NK-92 treated with Interleukin-12 subunit alpha and Interleukin-12 subunit beta, amount 100 ng/mL, for 24 hours (cell line): ENCODE results near the gene ZNF326.

Experiments used
- DNase-seq: peaks from one replicate; lab custom pipeline; 2025; lab: John Stamatoyannopoulos, UW

The ZNF326 gene, protein sequence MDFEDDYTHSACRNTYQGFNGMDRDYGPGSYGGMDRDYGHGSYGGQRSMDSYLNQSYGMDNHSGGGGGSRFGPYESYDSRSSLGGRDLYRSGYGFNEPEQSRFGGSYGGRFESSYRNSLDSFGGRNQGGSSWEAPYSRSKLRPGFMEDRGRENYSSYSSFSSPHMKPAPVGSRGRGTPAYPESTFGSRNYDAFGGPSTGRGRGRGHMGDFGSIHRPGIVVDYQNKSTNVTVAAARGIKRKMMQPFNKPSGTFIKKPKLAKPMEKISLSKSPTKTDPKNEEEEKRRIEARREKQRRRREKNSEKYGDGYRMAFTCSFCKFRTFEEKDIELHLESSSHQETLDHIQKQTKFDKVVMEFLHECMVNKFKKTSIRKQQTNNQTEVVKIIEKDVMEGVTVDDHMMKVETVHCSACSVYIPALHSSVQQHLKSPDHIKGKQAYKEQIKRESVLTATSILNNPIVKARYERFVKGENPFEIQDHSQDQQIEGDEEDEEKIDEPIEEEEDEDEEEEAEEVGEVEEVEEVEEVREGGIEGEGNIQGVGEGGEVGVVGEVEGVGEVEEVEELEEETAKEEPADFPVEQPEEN

DNA sequence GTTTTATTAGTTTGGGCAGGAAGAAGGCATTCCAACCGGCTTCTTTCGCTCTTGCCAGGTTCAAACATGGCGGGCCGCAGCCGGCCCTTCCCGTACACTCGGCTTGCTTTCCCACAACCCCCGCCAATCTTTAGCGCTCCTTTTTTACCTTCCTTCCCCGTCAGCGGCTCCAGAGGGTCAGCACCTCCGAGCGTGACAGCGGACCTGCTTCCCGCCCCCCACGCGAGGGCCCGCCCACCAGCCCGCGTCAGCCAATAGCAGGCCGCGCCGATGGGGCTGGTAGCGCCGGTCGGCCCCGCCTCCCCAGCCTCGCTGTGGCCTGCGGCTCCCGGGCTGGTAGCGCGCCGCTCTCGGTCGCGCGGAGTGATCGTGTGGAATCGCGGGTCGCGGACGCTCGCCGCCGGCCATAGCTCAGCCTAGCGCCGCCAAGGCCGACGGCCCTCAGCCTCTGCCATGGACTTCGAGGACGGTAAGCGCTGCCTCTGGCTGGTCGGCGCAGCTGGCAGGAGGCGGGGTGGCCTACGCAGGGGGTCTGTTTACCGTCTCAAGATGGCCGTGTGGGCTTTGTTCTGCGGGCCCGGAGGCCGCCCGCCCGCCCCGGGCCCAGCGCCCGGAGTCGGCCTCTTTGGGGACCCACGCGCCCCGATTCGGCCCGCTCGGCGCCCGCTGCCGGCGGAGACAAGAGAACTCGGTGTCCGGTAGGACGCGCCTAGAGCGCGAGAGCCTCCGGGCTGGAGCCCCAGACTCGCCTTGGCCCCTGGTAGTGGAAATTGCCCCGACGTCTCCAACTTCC, at the start of gene ZNF326:
TSS of gene ZNF326 (plus strand) at position 306 of the 793 bp plus-strand sequence. CDS start at position 454, 148 bp downstream.
- DNase-seq: peak; percentile 94

DNA sequence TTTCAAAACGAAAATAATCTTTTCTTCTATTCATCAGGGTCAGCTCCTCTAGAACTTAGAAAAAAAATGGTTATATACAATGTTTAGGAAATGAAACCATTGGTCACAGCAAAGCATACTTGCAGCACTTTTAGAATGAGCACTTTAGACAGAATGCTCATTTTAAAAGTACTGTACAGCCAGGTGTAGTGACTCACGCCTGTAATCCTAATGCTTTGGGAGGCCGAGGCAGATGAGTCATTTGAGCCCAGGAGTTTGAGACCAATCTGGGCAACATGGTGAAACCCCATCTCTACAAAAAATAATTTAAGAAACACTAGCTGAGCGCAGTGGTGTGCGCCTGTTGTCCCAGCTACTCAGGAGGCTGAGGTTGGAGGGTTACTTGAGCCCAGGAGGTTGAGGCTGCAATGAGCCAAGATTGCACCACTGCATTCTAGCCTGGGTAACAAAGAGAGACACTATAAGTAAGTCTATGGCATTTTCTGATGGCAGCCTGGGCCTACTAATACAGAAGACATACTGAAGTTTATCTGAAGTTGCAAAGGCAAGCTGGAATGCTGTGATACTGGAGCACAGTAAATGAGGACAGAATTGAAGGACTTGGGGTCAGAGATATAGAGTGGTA, 48.9 kb upstream of the ZNF326 start:
- no peak for DNase-seq

DNA sequence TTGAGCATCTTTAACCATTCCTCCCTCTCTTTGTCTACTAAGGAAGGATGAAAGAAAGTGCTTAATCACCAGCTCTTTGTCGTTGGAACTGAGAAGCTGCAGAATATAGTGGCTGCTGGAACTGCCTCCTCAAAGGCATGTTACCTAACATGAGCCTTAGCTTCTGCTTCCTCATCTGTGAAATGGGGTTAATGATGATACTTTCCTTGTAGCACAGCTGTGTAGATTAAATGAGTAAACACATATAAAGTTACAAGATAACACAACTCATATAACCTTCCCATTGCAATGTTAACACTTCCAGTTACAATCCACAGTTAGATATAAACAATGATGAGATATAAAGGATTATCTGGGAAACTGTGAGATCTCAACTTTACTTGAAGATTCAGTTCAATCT, 48.4 kb upstream of the ZNF326 start:
- DNase-seq: no peak

- DNase-seq: no peak
These were observed 46.1 kb upstream of the ZNF326 start for GRCh38 chr1:89948722-89949345.

DNA sequence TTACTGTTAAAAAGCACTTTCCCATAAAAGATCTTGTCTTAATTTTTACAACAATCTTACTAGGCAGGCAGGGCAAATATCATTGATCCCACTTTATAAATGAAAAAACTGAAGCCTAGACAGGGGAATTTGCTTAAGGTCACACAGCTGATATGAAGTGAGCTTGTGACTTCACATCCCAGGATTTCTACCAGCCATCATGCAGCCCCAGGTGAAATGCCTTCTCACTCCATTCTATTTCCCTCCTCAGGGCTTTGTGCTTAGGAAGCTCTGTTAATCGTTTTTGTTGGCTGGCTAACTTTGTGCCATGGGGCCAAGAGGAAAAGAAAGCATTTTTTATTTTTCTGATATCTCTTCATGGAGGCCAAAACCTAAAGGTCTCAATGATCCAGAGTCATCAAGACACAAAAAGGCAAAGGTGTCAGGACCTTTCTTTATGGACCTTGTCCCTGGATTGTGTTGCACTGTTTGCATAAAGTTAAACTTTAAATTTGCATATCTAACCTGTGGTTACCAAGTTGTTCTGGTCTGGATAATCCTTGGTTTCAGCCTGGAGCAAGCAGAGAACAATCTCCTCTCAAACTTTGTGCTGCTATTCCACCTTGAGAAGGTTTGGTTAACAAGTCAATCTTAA, 44.8 kb upstream of the ZNF326 start:
- DNase-seq: no peak

DNA sequence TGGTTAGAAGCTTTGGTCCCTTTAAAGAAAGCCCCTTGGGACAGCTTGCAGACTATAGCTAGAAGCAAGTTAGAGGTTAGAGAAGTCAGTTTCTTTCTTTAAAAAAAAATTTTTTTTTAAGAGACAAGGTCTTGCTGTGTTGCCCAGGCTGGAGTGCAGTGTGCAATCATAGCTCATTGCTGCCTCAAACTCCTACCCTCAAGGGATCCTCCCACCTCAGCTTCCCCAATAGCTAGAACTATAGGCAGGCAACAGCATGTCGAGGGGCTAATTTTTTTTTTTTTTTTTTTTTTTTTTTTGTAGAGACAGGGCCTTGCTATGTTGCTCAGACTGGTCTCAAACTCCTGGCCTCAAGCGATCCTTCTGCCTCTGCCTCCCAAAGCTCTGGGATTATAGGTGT, 44.2 kb upstream of the ZNF326 start:
- DNase-seq: no peak

- no peak for DNase-seq
These were observed 42.9 kb upstream of the ZNF326 start for GRCh38 chr1:89951766-89952604.

GRCh38 chr1:89952605-89953130, 42.2 kb upstream of the ZNF326 start:
- no peak for DNase-seq

DNA sequence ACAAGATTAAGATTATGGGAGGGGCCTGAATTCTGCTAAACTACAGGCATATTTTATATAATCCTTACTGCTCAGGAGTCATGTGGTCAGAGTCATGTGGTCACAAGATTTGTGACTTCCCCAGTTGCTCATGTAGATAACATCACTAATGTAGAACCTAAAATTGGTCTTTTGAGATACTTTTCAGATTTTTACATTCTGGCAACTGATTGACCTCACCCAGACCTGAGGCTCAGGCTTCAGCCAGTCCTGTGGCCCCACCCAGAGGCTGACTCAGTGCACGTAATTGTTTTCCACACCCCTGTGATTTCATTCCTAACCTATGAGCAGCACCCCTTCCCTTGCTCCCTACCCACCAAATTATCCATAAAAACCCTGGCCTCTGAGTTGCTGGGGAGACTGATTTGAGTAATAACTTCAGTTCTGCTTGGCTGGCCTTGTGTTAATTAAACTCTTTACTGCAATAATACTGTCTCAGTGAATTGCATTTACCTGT, 41.7 kb upstream of the ZNF326 start:
- peak; percentile 5 for DNase-seq

DNA sequence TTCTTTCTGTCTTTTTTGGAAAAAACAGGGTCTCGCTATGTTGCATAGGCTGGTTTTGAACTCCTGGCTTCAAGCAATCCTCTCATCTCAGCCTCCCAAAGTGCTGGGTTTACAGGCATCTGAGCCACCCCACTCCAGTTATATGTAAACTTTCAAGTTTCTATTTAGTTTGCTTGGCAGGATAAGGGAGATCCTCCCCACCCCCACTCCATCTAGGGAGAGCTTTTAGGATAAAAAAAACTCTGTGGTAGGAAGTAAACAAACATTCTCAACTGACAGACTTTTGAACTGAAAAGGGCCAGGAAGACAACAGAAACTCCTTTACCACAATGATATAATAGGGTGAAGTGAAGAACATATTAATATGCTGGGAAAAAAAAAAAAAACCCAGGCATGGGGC, 41.0 kb upstream of the ZNF326 start:
- DNase-seq: no peak

DNA sequence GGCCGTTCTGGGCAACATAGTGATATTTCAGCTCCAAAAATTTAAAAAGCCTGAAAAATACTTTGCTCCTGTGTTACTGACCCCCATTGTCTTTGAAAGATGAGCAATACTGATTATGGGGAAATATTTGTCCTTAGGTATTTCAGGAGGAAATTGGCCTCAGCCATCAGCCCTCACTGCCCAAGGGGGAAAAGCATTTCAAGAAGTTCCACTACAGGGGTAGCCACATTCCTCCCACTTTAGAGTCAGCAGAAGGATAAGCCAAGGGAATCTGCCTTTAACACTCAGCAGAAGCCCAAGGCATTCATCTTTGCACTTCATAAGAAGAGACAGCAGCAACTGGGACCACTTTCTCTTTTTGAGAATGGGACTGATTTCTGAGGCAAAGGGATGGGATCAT, 40.5 kb upstream of the ZNF326 start:
- DNase-seq: no peak

- DNase-seq: no peak
These were observed 39.4 kb upstream of the ZNF326 start for GRCh38 chr1:89955311-89956205.

GRCh38 chr1:89957107-89957506, 37.8 kb upstream of the ZNF326 start:
- peak; percentile 7 for DNase-seq

DNA sequence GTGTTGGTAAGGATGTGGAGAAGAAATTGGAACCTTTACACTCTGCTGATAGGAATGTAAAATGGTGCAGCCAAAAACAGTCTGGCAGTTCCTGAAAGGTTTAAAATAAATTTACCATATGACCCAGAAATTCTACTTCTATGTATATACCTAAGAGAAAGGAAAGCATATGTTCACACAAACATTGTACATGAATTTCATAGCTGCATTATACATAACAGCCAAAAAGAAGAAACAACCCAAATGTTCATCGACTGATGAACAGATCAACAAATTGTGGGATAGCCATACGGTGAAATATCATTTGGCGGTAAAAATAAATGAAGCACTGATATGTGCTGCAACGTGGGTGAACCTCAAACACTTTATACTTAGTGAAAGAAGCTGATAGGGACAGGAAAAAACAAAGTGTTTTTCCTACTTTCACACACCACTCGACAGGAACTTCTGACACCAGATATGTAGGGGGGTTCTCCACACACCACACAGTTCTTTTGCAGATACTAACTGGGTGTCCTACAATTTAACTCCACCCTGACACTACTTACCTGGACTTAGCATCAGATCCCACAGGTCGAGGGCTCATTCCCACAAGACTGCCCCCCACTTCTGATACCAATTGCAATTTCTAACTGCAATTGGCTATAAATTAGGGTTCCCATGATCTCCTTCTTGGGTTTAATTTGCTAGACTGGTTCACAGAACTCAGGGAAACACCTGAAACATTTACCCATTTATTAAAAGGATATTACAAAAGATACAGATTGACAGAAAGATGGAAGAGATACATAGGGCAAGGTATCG, 35.9 kb upstream of the ZNF326 start:
- DNase-seq: no peak

GRCh38 chr1:89959719-89960118, 35.2 kb upstream of the ZNF326 start:
- DNase-seq: no peak

DNA sequence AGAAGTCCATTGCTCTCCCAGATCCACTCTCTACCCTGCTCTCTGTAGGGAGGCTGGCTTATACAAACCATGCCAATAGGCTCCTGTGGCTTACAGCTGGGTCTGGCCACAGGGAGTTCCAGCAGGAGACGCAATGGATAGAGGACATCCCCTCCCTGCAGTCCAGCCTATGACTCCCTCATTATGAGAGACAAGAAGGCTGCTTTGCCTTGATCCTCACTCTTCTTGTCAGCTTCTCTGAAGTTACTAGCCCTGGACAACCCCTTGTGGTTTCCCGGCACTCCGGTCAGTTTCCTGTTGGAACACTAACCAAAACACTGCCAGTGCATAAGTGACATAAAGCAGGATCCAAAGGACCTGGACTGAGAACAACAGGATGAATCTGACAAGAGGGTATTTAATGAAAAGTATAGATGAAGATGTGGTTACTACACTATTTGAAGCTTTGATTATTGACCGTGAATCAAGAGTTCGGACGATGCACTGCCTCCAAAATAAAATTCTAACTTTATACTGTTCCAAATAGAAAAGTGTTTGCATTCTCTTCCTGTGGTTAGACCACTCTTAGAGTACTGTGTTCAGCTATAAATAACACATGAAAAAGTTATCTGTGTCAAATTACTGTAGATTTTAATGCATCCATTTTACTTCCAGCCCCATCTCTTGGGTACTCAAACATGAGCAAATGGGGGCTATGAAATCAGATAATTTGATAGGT, 32.7 kb upstream of the ZNF326 start:
- no peak for DNase-seq

DNA sequence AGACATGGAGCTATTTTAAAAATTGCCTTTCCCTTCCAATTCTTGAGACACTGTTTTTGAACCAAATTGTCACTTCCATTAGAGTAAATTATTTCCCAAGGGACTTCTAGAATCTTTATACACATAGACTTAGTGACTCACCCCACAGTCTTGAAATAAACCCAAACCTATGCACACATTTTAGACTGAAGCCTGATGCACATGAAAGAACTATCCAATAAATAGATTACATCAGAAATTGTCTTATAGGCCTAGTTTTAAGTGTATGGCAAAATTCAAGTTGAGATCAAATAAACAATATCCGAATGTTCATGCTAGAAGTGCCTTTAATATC, 32.2 kb upstream of the ZNF326 start:
- no peak for DNase-seq
